Measurements from ENCODE around the gene CCDC197.

- TF ChIP-seq, protein P1, sequence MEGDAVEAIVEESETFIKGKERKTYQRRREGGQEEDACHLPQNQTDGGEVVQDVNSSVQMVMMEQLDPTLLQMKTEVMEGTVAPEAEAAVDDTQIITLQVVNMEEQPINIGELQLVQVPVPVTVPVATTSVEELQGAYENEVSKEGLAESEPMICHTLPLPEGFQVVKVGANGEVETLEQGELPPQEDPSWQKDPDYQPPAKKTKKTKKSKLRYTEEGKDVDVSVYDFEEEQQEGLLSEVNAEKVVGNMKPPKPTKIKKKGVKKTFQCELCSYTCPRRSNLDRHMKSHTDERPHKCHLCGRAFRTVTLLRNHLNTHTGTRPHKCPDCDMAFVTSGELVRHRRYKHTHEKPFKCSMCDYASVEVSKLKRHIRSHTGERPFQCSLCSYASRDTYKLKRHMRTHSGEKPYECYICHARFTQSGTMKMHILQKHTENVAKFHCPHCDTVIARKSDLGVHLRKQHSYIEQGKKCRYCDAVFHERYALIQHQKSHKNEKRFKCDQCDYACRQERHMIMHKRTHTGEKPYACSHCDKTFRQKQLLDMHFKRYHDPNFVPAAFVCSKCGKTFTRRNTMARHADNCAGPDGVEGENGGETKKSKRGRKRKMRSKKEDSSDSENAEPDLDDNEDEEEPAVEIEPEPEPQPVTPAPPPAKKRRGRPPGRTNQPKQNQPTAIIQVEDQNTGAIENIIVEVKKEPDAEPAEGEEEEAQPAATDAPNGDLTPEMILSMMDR (IDR thresholded peaks at IDR 0.05; ENCODE audit: poor library complexity, severe bottlenecking) = no peak
- TF ChIP-seq EZH2 (IDR thresholded peaks at IDR 0.05; ENCODE audit: borderline replicate concordance, insufficient read depth, low read length, poor library complexity, severe bottlenecking) (no peak), EP300 (conservative IDR thresholded peaks at IDR 0.05; ENCODE audit: poor library complexity, severe bottlenecking) (no peak)
Measured at GRCh38 chr14:93977171-93977570, 19.9 kb upstream of the CCDC197 start.

All from neural cell (in vitro differentiated cells).